ENCODE measurements around the gene LTBP1.
A peak's percentile ranks its signal among the peaks of the same experiment; 100 is the strongest.

Gene LTBP1

DNA sequence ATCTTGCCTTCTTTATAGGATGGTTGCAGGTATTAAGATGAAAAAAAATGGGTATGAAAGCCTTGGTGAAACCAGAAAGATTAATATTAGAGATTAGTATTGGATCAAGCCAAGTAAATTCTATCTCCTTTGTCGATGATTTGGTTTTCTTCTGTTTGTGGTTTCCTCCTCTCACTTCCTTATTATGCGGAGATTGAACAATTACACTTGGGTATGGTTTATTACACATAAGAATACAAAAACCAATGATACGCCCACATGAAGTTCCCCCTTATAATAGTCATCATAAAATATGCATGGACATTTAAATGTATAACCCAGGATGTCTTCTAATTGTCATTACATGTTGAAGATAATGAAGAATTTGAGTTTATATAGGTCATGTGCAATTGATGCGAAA is 4.9 kb downstream of the LTBP1 start:
- no peak overlapping the region for H3K4me3 ChIP-seq (replicated peaks; ENCODE audit: insufficient read depth, low read length)
- no peak for DNase-seq (ENCODE audit: low read depth in 1 of 2, low spot score in 1 of 2)
- TF ChIP-seq GABPA (IDR thresholded peaks at IDR 0.05; ENCODE audit: low read depth) (no peak), POLR2AphosphoS5 (IDR thresholded peaks at IDR 0.05; ENCODE audit: low read depth) (no peak), SPI1 (IDR thresholded peaks at IDR 0.05; ENCODE audit: borderline replicate concordance, low read depth) (peak; percentile 81)
- TF ChIP-seq, protein P1, sequence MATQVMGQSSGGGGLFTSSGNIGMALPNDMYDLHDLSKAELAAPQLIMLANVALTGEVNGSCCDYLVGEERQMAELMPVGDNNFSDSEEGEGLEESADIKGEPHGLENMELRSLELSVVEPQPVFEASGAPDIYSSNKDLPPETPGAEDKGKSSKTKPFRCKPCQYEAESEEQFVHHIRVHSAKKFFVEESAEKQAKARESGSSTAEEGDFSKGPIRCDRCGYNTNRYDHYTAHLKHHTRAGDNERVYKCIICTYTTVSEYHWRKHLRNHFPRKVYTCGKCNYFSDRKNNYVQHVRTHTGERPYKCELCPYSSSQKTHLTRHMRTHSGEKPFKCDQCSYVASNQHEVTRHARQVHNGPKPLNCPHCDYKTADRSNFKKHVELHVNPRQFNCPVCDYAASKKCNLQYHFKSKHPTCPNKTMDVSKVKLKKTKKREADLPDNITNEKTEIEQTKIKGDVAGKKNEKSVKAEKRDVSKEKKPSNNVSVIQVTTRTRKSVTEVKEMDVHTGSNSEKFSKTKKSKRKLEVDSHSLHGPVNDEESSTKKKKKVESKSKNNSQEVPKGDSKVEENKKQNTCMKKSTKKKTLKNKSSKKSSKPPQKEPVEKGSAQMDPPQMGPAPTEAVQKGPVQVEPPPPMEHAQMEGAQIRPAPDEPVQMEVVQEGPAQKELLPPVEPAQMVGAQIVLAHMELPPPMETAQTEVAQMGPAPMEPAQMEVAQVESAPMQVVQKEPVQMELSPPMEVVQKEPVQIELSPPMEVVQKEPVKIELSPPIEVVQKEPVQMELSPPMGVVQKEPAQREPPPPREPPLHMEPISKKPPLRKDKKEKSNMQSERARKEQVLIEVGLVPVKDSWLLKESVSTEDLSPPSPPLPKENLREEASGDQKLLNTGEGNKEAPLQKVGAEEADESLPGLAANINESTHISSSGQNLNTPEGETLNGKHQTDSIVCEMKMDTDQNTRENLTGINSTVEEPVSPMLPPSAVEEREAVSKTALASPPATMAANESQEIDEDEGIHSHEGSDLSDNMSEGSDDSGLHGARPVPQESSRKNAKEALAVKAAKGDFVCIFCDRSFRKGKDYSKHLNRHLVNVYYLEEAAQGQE (IDR thresholded peaks at IDR 0.05; ENCODE audit: insufficient replicate concordance, low read depth) = no peak
- TF ChIP-seq, protein P2, sequence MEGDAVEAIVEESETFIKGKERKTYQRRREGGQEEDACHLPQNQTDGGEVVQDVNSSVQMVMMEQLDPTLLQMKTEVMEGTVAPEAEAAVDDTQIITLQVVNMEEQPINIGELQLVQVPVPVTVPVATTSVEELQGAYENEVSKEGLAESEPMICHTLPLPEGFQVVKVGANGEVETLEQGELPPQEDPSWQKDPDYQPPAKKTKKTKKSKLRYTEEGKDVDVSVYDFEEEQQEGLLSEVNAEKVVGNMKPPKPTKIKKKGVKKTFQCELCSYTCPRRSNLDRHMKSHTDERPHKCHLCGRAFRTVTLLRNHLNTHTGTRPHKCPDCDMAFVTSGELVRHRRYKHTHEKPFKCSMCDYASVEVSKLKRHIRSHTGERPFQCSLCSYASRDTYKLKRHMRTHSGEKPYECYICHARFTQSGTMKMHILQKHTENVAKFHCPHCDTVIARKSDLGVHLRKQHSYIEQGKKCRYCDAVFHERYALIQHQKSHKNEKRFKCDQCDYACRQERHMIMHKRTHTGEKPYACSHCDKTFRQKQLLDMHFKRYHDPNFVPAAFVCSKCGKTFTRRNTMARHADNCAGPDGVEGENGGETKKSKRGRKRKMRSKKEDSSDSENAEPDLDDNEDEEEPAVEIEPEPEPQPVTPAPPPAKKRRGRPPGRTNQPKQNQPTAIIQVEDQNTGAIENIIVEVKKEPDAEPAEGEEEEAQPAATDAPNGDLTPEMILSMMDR (IDR thresholded peaks at IDR 0.05; ENCODE audit: insufficient read depth, low read length) = no peak
- H3K27ac ChIP-seq (replicated peaks) = no peak overlapping the region
- peaks cover 19% of the 10 kb centered on the region for H3K27me3 ChIP-seq (ENCODE audit: insufficient read depth, poor library complexity, severe bottlenecking)

DNA sequence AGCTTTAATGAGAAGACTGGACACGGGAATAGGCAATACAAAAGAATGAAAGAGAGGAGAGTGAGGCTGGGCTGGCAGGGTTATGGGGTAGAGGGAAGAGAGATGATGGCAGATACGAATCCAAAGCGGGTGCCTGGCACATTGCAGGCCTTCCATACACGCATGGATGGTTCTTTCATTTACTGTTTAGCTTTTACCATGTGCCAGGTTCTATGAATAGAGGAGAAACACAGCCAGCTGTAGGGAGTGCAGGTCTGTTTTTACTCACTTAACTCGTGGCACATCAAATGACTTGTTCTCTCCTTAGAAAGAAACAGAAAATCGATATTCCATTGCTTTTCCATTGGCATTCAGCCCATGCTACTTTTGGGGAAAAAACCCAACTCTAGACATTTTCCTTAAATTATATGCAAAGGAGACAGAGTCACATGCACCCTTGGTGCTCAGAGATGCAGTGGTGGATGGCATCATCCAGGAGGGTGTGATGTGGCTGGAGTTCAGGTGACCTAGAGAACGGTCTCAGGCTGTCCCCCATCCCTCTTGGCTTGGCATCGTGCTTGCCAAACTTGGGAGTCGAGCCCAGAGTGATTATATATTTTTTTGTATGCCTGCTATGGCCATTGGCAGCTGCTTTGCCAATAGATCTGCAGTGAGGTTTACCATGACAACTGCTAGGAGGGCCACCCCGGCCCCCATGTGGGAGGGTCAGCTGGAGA is 6.2 kb downstream of the LTBP1 start:
- no peak overlapping the region for H3K4me3 ChIP-seq (replicated peaks; ENCODE audit: insufficient read depth, low read length)
- peaks cover 23% of the 10 kb centered on the region for H3K27me3 ChIP-seq (ENCODE audit: insufficient read depth, poor library complexity, severe bottlenecking)
- no peak overlapping the region for H3K27ac ChIP-seq (replicated peaks)
- TF ChIP-seq GABPA (IDR thresholded peaks at IDR 0.05; ENCODE audit: low read depth) = no peak
- TF ChIP-seq, protein P1 (IDR thresholded peaks at IDR 0.05; ENCODE audit: insufficient replicate concordance, low read depth) = no peak
- TF ChIP-seq SPI1 (IDR thresholded peaks at IDR 0.05; ENCODE audit: borderline replicate concordance, low read depth) = no peak
- TF ChIP-seq, protein P2 (IDR thresholded peaks at IDR 0.05; ENCODE audit: insufficient read depth, low read length) = no peak
- no peak for TF ChIP-seq POLR2AphosphoS5 (IDR thresholded peaks at IDR 0.05; ENCODE audit: low read depth)
- DNase-seq (ENCODE audit: low read depth in 1 of 2, low spot score in 1 of 2) = no peak

DNA sequence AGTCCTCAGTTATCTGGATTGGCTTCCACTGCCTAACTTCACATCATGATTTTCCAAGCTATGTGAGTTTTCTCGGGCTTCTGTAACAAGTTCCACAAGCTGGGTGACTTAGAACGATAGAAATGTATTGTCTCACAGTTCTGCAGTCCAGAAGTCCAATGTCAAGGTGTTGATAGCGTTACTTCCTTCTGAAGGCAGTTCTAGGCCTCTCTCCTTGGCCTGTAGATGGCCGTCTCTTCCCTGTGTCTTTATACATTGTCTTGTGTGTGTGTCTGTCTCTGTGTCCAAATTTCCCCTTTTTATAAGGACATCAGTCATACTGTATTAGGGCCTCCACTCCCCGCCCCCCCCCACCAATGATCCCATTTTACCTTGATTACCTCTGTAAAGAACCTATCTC is 7.5 kb downstream of the LTBP1 start:
- TF ChIP-seq, protein P1 (IDR thresholded peaks at IDR 0.05; ENCODE audit: insufficient replicate concordance, low read depth) = no peak
- TF ChIP-seq, protein P2 (IDR thresholded peaks at IDR 0.05; ENCODE audit: insufficient read depth, low read length) = no peak
- TF ChIP-seq GABPA (IDR thresholded peaks at IDR 0.05; ENCODE audit: low read depth) = no peak
- TF ChIP-seq SPI1 (IDR thresholded peaks at IDR 0.05; ENCODE audit: borderline replicate concordance, low read depth) = no peak
- no peak for TF ChIP-seq POLR2AphosphoS5 (IDR thresholded peaks at IDR 0.05; ENCODE audit: low read depth)
- H3K27ac ChIP-seq (replicated peaks) = no peak overlapping the region
- H3K27me3 ChIP-seq (ENCODE audit: insufficient read depth, poor library complexity, severe bottlenecking) = peaks cover 14% of the 10 kb centered on the region
- H3K4me3 ChIP-seq (replicated peaks; ENCODE audit: insufficient read depth, low read length) = no peak overlapping the region
- no peak for DNase-seq (ENCODE audit: low read depth in 1 of 2, low spot score in 1 of 2)

Measured in HL-60 (cell line).